SK-N-SH treated with all-trans-retinoic acid at 6 μM for 48 hours (cell line): Measurements from ENCODE around the gene FBXW12.

ENCODE experiments used
- ATAC-seq: fragments of 200-7000 bp; cut with Tn5 transposase; 3 replicates; pipeline ENCODE4 v1.9.1; 2020; ENCODE audit warnings: mild to moderate bottlenecking, moderate library complexity
- ARNTL ChIP-seq: fragments of 450-650 bp; formaldehyde crosslinking; IDR thresholded peaks from 2 replicates; pipeline ENCODE4 v1.5.0; 2020; ENCODE audit warnings: low read depth, mild to moderate bottlenecking, moderate library complexity, borderline replicate concordance
- CREB5 ChIP-seq: fragments of 250-450 bp; sonication (Bioruptor Pico); IDR thresholded peaks from 2 replicates; pipeline ENCODE4 v1.5.1; 2020; ENCODE audit warnings: low read depth, mild to moderate bottlenecking, moderate library complexity
- CSDC2 ChIP-seq: fragments of 250-450 bp; sonication (Bioruptor Pico); IDR thresholded peaks from 2 replicates; pipeline ENCODE4 v1.5.0; 2020; ENCODE audit warnings: mild to moderate bottlenecking, moderate library complexity
- CSRNP3 ChIP-seq: fragments of 250-450 bp; sonication (Bioruptor Pico); IDR thresholded peaks from 2 replicates; pipeline ENCODE4 v1.5.1; 2021; ENCODE audit warnings: mild to moderate bottlenecking, moderate library complexity
- ESRRG ChIP-seq: fragments of 250-450 bp; sonication (Bioruptor Pico); IDR thresholded peaks from 2 replicates; pipeline ENCODE4 v1.6.1; 2021; ENCODE audit warnings: mild to moderate bottlenecking
- ISL1 ChIP-seq: fragments of 250-450 bp; sonication (Bioruptor Pico); IDR thresholded peaks from 2 replicates; pipeline ENCODE4 v2.1.2; 2022; ENCODE audit warnings: mild to moderate bottlenecking, moderate library complexity
- OSR1 ChIP-seq: fragments of 250-450 bp; sonication (Bioruptor Pico); IDR thresholded peaks from 2 replicates; pipeline ENCODE4 v1.8.0; 2022; ENCODE audit warnings: moderate library complexity, mild to moderate bottlenecking, inconsistent platforms
- PATZ1 ChIP-seq: fragments of 250-450 bp; sonication (Bioruptor Pico); IDR thresholded peaks from 2 replicates; pipeline ENCODE4 v1.8.0; 2020; ENCODE audit warnings: mild to moderate bottlenecking, moderate library complexity, borderline replicate concordance
- POU6F1 ChIP-seq: fragments of 250-450 bp; sonication (Bioruptor Pico); IDR thresholded peaks from 2 replicates; pipeline ENCODE4 v1.8.0; 2021; ENCODE audit warnings: low read depth, mild to moderate bottlenecking, moderate library complexity, borderline replicate concordance
- PPARA ChIP-seq: fragments of 250-450 bp; sonication (Bioruptor Pico); IDR thresholded peaks from 2 replicates; pipeline ENCODE4 v1.5.0; 2020; ENCODE audit warnings: mild to moderate bottlenecking, borderline replicate concordance
- SNAI2 ChIP-seq: fragments of 250-450 bp; sonication (Bioruptor Pico); IDR thresholded peaks from 2 replicates; pipeline ENCODE4 v1.5.0; 2020; ENCODE audit warnings: mild to moderate bottlenecking, moderate library complexity
- TCF4 ChIP-seq: fragments of 250-450 bp; sonication (Bioruptor Pico); IDR thresholded peaks from 2 replicates; pipeline ENCODE4 v1.8.0; 2021; ENCODE audit warnings: mild to moderate bottlenecking, moderate library complexity, borderline replicate concordance
- TOX ChIP-seq: fragments of 250-450 bp; sonication (Bioruptor Pico); IDR thresholded peaks from 2 replicates; pipeline ENCODE4 v1.8.0; 2021; ENCODE audit warnings: mild to moderate bottlenecking, moderate library complexity, borderline replicate concordance
- TSHZ2 ChIP-seq: fragments of 250-450 bp; sonication (Bioruptor Pico); IDR thresholded peaks from 2 replicates; pipeline ENCODE4 v1.5.0; 2020; ENCODE audit warnings: mild to moderate bottlenecking, moderate library complexity
- ZC3H10 ChIP-seq: fragments of 250-450 bp; sonication (Bioruptor Pico); IDR thresholded peaks from 2 replicates; pipeline ENCODE4 v1.5.1; 2021; ENCODE audit warnings: mild to moderate bottlenecking, moderate library complexity
- ZFP3 ChIP-seq: fragments of 250-450 bp; sonication (Bioruptor Pico); IDR thresholded peaks from 2 replicates; pipeline ENCODE4 v1.5.0; 2020; ENCODE audit warnings: mild to moderate bottlenecking, moderate library complexity
- ZFP30 ChIP-seq: fragments of 450-650 bp; formaldehyde crosslinking; IDR thresholded peaks from 2 replicates; pipeline ENCODE4 v1.5.0; 2022; ENCODE audit warnings: mild to moderate bottlenecking, moderate library complexity
- ZNF565 ChIP-seq: fragments of 450-650 bp; formaldehyde crosslinking; conservative IDR thresholded peaks from 2 replicates; pipeline ENCODE4 v1.5.0; 2020; ENCODE audit warnings: low read depth, mild to moderate bottlenecking, moderate library complexity
- ZNF70 ChIP-seq: fragments of 450-650 bp; formaldehyde crosslinking; IDR thresholded peaks from 2 replicates; pipeline ENCODE4 v1.5.0; 2020; ENCODE audit warnings: mild to moderate bottlenecking, moderate library complexity
- ZNF8 ChIP-seq: fragments of 450-650 bp; formaldehyde crosslinking; IDR thresholded peaks from 2 replicates; pipeline ENCODE4 v1.5.0; 2020; ENCODE audit warnings: mild to moderate bottlenecking, moderate library complexity

The FBXW12 gene

GRCh38 chr3:48372377-48372770 is 355 bp downstream of the FBXW12 start:
- ATAC-seq = no peak
- TF ChIP-seq ZFP3 (CRISPR knock-in tag) (no peak), PATZ1 (no peak), POU6F1 (CRISPR knock-in tag) (no peak), ZNF70 (CRISPR knock-in tag) (no peak), ZNF8 (CRISPR knock-in tag) (no peak), CSRNP3 (CRISPR knock-in tag) (no peak), CSDC2 (no peak), CREB5 (CRISPR knock-in tag) (no peak), TOX (no peak), ESRRG (CRISPR knock-in tag) (no peak)

- TF ChIP-seq SNAI2 (CRISPR knock-in tag) = no peak
- no peak for TF ChIP-seq CREB5 (CRISPR knock-in tag)
- TF ChIP-seq TCF4 (CRISPR knock-in tag) = no peak
- no peak for TF ChIP-seq ZNF8 (CRISPR knock-in tag)
- TF ChIP-seq ARNTL (CRISPR knock-in tag) = no peak
- no peak for TF ChIP-seq CSRNP3 (CRISPR knock-in tag)
- no peak for TF ChIP-seq TSHZ2 (CRISPR knock-in tag)
- TF ChIP-seq TOX = no peak
- TF ChIP-seq ZNF565 (CRISPR knock-in tag) = no peak
- TF ChIP-seq PATZ1 = no peak
- TF ChIP-seq PPARA = no peak
- no peak for TF ChIP-seq ZFP30 (CRISPR knock-in tag)
- TF ChIP-seq POU6F1 (CRISPR knock-in tag) = no peak
- TF ChIP-seq ZC3H10 = no peak
- TF ChIP-seq CSDC2 = no peak
- no peak for TF ChIP-seq ZNF70 (CRISPR knock-in tag)
- no peak for TF ChIP-seq ESRRG (CRISPR knock-in tag)
- no peak for TF ChIP-seq OSR1
- TF ChIP-seq ISL1 (CRISPR knock-in tag) = no peak
- ATAC-seq = no peak
Measured at GRCh38 chr3:48372862-48373435, 930 bp downstream of the FBXW12 start.
